Ectodermal cell (in vitro differentiated cells): Measurements from ENCODE around the gene TADA3.
A peak's percentile ranks its signal among the peaks of the same experiment; 100 is the strongest.

Source experiments
- H3K27ac ChIP-seq: 2 replicates; pipeline ENCODE4 v1.7.0; 2013; ENCODE audit warnings: mild to moderate bottlenecking, low read depth, low read length; ENCODE audit not compliant: insufficient read depth, poor library complexity, severe bottlenecking
- H3K27me3 ChIP-seq: 2 replicates; pipeline ENCODE4 v1.7.0; 2013; ENCODE audit warnings: mild to moderate bottlenecking, low read length; ENCODE audit not compliant: insufficient read depth, control insufficient read depth, poor library complexity, severe bottlenecking
- H3K36me3 ChIP-seq: one replicate; pipeline ENCODE4 v1.7.0; 2013; ENCODE audit warnings: low read length; ENCODE audit not compliant: control insufficient read depth, insufficient read depth
- H3K4me1 ChIP-seq: one replicate; pipeline ENCODE4 v1.7.0; 2013; ENCODE audit warnings: low read length; ENCODE audit not compliant: control insufficient read depth, insufficient read depth
- H3K4me3 ChIP-seq: 2 replicates; pipeline ENCODE4 v1.7.0; 2013; ENCODE audit warnings: low read depth, low read length, control low read depth; ENCODE audit not compliant: insufficient read depth
- H3K9me3 ChIP-seq: 2 replicates; pipeline ENCODE4 v1.7.0; 2013; ENCODE audit warnings: mild to moderate bottlenecking, low read length, moderate library complexity; ENCODE audit not compliant: control insufficient read depth
- WGBS, 2 experiments: methylation state at CpG; one replicate each; pipeline ENCODE4 v1.1.7; 2013; ENCODE audit warnings: missing lambda C conversion rate in 2 of 2; 5-methylcytosine and 5-hydroxymethylcytosine counted together

Gene TADA3

GRCh38 chr3:9765865-9766264 is 26.4 kb downstream of the TADA3 start:
- Histone ChIP-seq H3K27ac (no peak overlapping the region), H3K4me3 (no peak overlapping the region), H3K27me3 (no peaks in the 10 kb centered on the region), H3K36me3 (peaks cover 5% of the 10 kb centered on the region), H3K9me3 (no peaks in the 10 kb centered on the region), H3K4me1 (peaks cover 25% of the 10 kb centered on the region)
- 74 to 81% methylated on average over 4 of the region's 4 CpGs for WGBS, 2 experiments

- H3K36me3 ChIP-seq, result peaks cover 14% of the 10 kb centered on the region
- 93% methylated on average over 8 of the region's 8 CpGs for WGBS, 2 experiments
- H3K27ac ChIP-seq, result no peak overlapping the region
- H3K9me3 ChIP-seq, result no peaks in the 10 kb centered on the region
- no peak overlapping the region for H3K4me3 ChIP-seq
- no peaks in the 10 kb centered on the region for H3K27me3 ChIP-seq
- peaks cover 8% of the 10 kb centered on the region for H3K4me1 ChIP-seq
Measured at GRCh38 chr3:9762871-9763270, 29.4 kb downstream of the TADA3 start.

GRCh38 chr3:9761919-9762318 is 30.4 kb downstream of the TADA3 start:
- Histone ChIP-seq H3K4me3 (no peak overlapping the region), H3K27me3 (no peaks in the 10 kb centered on the region), H3K36me3 (peaks cover 21% of the 10 kb centered on the region), H3K27ac (no peak overlapping the region), H3K4me1 (peaks cover 8% of the 10 kb centered on the region), H3K9me3 (no peaks in the 10 kb centered on the region)
- WGBS, 2 experiments, result 92 to 95% methylated on average over 5 of the region's 5 CpGs

GRCh38 chr3:9760779-9761505 is 31.3 kb downstream of the TADA3 start:
- Histone ChIP-seq H3K27me3 (no peaks in the 10 kb centered on the region), H3K4me1 (peaks cover 4% of the 10 kb centered on the region), H3K9me3 (no peaks in the 10 kb centered on the region), H3K4me3 (no peak overlapping the region), H3K27ac (no peak overlapping the region), H3K36me3 (peaks cover 28% of the 10 kb centered on the region)
- 94 to 95% methylated on average over 10 of the region's 10 CpGs for WGBS, 2 experiments

- 96% methylated on average over 13 of the region's 13 CpGs for WGBS, 2 experiments
Measured at GRCh38 chr3:9757427-9757826, 34.8 kb downstream of the TADA3 start.

DNA sequence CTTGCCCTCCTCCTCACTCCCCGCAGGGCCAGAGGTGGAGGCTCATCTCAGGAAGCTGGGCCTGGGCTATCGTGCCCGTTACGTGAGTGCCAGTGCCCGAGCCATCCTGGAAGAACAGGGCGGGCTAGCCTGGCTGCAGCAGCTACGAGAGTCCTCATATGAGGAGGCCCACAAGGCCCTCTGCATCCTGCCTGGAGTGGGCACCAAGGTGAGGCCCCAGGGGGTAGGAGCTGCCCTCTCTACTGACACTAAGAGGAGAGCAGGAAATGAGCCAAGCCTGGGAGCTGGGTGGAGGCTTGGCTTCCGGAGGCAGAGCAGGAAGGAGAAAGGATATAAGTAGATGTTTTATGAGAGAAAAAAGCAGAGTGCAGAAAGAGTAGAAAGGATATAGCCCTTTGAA is 37.6 kb downstream of the TADA3 start:
- H3K27ac ChIP-seq, result no peak overlapping the region
- H3K9me3 ChIP-seq, result no peaks in the 10 kb centered on the region
- peaks cover 40% of the 10 kb centered on the region for H3K36me3 ChIP-seq
- WGBS, 2 experiments, result 94 to 96% methylated on average over 8 of the region's 8 CpGs
- H3K4me3 ChIP-seq, result no peak overlapping the region
- peaks cover 7% of the 10 kb centered on the region for H3K4me1 ChIP-seq
- H3K27me3 ChIP-seq, result no peaks in the 10 kb centered on the region

More at GRCh38 chr3:9757427-9757826, 34.8 kb downstream of the TADA3 start:
- Histone ChIP-seq H3K9me3 (no peaks in the 10 kb centered on the region), H3K4me3 (no peak overlapping the region), H3K27me3 (no peaks in the 10 kb centered on the region), H3K27ac (no peak overlapping the region), H3K36me3 (peaks cover 34% of the 10 kb centered on the region), H3K4me1 (no peaks in the 10 kb centered on the region)

DNA sequence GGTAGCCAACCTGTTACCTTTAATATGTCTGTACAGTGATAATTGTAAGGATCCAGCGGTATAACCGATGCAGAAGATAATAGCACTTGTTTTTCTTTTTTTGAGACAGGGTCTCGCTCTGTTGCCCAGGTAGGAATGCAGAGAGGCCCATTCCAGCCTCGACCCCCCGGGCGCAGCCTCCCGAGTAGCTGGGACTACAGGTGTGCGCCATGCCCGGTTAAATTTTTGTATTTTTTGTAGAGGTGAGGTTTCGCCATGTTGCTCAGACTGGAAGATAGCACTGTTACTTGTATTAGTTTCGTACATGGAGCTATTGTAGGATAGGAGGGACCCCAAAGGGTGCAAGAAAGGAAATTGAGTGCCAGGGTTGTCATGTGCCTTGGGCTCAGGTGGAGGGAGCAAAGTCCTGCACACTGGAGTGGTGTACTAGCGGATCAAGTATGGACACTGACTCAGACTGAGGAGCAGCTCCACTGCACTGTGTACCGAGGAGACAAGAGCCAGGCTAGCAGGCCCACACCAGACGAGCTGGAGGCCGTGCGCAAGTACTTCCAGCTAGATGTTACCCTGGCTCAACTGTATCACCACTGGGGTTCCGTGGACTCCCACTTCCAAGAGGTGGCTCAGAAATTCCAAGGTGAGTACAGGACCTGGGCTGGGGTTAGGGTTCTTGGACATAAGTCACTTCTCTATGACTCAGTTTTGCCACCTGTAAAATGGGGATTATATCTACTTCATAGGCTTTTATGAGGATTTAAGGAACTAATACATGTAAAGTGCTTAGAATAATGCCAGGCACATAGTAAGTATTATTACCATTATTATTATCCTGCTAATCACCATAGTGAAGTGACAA is 41.5 kb downstream of the TADA3 start:
- Histone ChIP-seq H3K36me3 (peaks cover 29% of the 10 kb centered on the region), H3K4me3 (peak overlapping the region; percentile 76), H3K27me3 (no peaks in the 10 kb centered on the region), H3K27ac (no peak overlapping the region), H3K9me3 (no peaks in the 10 kb centered on the region), H3K4me1 (peaks cover 7% of the 10 kb centered on the region)
- 66 to 68% methylated on average over 17 of the region's 17 CpGs for WGBS, 2 experiments

DNA sequence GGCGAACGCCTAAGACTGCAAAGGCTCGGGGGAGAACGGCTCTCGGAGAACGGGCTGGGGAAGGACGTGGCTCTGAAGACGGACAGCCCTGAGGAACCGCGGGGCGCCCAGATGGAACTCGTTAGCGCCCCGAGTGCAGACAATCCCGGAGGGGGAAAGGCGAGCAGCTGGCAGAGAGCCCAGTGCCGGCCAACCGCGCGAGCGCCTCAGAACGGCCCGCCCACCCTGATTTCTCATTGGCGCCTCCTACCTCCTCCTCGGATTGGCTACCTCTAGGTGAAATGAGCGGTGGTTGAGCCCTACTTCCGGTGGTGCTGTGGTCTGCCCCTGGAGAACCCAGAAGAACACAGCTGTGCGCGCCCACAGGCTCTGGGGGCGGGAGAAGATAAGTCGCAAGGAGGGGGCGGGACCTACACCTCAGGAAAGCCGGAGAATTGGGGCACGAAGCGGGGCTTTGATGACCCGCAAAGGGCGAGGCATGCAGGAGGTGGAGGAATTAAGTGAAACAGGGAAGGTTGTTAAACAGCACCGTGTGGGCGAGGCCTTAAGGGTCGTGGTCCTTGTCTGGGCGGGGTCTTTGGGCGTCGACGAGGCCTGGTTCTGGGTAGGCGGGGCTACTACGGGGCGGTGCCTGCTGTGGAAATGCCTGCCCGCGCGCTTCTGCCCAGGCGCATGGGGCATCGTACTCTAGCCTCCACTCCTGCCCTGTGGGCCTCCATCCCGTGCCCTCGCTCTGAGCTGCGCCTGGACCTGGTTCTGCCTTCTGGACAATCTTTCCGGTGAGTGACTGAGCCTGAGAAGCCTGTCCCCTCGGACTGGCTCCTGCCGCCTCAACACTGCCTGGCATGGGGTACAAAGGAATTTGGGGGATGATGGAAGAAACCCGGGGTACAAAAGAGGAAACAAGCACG is 42.4 kb downstream of the TADA3 start, which contains the start of gene OGG1:
TSS of gene OGG1 (plus strand) at position 308 of the 911 bp plus-strand sequence. CDS start at position 643, 335 bp downstream.
- Histone ChIP-seq H3K27ac (peak within 1 kb of the TSS; percentile 90), H3K4me3 (peak within 1 kb of the TSS; percentile 76), H3K27me3 (no peaks in the 10 kb centered on the region), H3K4me1 (peaks cover 7% of the 10 kb centered on the region), H3K36me3 (peaks cover 33% of the 10 kb centered on the region), H3K9me3 (no peaks in the 10 kb centered on the region)
- WGBS, 2 experiments, result 0 to 1% methylated on average over 60 of the region's 60 CpGs

DNA sequence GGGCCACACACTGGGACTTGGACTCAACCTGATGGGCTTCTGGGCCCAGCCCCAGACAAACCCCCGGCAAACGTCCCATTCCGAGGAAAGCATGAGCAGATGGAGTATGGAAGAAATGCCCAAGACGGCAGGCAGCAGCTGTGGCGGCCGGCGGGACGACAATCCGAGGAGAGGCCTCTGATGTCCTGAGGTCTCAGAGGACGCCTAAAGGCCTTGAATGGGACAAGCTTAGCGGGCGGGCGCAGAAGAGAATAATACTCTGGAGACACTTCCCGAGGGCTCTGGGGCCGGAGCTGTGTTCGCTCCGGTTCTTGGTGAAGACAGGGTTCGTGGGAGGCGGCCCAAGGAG is 43.0 kb downstream of the TADA3 start:
- peak overlapping the region; percentile 90 for H3K27ac ChIP-seq
- H3K27me3 ChIP-seq, result no peaks in the 10 kb centered on the region
- H3K36me3 ChIP-seq, result peaks cover 33% of the 10 kb centered on the region
- H3K4me3 ChIP-seq, result peak overlapping the region; percentile 76
- H3K4me1 ChIP-seq, result peaks cover 7% of the 10 kb centered on the region
- 11% methylated on average over 19 of the region's 19 CpGs for WGBS, 2 experiments
- no peaks in the 10 kb centered on the region for H3K9me3 ChIP-seq
